ENCODE data around the gene CFAP52. TPM values are rescaled to one million over a fixed set of nuclear protein-coding genes. Genes with fewer than 3 reads are reported as not detected.

CFAP52 gene
- total and polyA plus RNA-seq, 2 experiments from 2014 or later: not detected

DNA sequence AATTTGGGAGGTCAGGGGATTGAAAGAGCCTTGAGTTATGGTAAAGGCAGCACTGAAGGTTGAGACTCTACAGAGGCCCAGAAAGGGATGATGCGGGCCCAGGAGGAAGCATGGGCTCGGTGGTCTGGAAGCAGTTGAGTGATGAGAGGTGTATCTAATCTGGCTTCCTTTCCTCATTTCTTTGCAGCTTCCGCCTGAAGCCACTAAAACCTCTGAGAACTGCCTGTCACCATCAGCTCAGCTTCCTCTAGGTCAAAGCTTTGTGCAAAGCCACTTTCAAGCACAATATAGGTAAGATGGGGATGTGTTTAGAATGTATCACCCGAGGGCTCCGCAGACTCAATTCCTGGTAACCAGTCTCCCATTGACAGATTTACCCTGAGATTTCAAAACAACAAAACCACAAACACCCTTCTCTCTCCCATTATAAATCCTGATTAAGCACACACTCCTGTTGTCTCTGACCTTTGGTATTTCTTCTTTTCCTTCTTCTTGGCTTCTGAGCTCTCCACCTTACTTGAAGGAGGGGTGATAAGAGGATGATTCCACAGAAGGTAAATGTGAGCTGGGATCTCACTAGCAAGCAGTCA, 90.1 kb downstream of the CFAP52 start (continued):
- TF ChIP-seq ZNF462 (CRISPR knock-in tag; IDR thresholded peaks at IDR 0.05) (no peak), CREB1 (CRISPR knock-in tag; IDR thresholded peaks at IDR 0.05; ENCODE audit: low read depth) (no peak), JUNB (IDR thresholded peaks at IDR 0.05; ENCODE audit: unreplicated experiment) (no peak), POLR2AphosphoS5 (IDR thresholded peaks at IDR 0.05; ENCODE audit: low read depth) (no peak)
- TF ChIP-seq, protein P1, sequence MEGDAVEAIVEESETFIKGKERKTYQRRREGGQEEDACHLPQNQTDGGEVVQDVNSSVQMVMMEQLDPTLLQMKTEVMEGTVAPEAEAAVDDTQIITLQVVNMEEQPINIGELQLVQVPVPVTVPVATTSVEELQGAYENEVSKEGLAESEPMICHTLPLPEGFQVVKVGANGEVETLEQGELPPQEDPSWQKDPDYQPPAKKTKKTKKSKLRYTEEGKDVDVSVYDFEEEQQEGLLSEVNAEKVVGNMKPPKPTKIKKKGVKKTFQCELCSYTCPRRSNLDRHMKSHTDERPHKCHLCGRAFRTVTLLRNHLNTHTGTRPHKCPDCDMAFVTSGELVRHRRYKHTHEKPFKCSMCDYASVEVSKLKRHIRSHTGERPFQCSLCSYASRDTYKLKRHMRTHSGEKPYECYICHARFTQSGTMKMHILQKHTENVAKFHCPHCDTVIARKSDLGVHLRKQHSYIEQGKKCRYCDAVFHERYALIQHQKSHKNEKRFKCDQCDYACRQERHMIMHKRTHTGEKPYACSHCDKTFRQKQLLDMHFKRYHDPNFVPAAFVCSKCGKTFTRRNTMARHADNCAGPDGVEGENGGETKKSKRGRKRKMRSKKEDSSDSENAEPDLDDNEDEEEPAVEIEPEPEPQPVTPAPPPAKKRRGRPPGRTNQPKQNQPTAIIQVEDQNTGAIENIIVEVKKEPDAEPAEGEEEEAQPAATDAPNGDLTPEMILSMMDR (conservative IDR thresholded peaks at IDR 0.05; ENCODE audit: low read depth in 2 of 2): no peak

DNA sequence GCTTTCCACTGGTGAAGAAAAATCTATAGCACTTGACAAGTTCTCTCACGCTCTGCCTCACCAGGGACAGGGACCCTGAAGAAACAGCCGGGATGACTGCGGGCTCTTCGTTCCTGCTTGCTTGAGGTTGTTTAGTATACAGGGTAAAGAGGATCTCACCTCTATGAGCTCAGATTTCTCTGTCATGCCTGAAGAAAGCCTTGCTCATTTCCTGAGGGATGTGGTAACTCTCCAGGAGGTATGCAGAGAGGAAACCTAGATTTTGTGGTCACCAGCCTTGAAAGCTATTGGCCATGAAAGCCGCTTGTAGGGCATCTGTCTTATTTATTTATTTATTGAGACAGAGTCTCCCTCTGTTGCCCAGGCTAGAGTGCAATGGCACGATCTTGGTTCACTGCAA, 92.1 kb downstream of the CFAP52 start:
- H2AFZ ChIP-seq: no peak overlapping the region
- DNase-seq (ENCODE audit: low spot score) (no peak), ATAC-seq (no peak)
- no peaks in the 10 kb centered on the region; the same call in 1 of the 2 replicates for H4K20me1 ChIP-seq (replicated peaks; ENCODE audit: insufficient read depth)
- 0 out of 2 replicates have a peak, but pooled peaks cover 6% of the 10 kb centered on the region for H3K4me1 ChIP-seq (ENCODE audit: insufficient read depth)
- no peaks in the 10 kb centered on the region; the same call in 1 of the 2 replicates for H3K36me3 ChIP-seq (ENCODE audit: insufficient read depth)
- no peak overlapping the region for H3K27ac ChIP-seq (ENCODE audit: low read depth)
- no peak overlapping the region for H3K4me3 Mint-ChIP-seq
- H3K79me2 ChIP-seq (replicated peaks; ENCODE audit: insufficient read depth): no peaks in the 10 kb centered on the region; the same call in 1 of the 2 replicates
- H3K4me2 ChIP-seq: no peak overlapping the region
- H3K27me3 ChIP-seq (ENCODE audit: insufficient read depth): no peaks in the 10 kb centered on the region
- H3K36me3 Mint-ChIP-seq (ENCODE audit: low read depth): peaks cover 25% of the 10 kb centered on the region
- no peak overlapping the region for H3K4me3 ChIP-seq
- H3F3A ChIP-seq (replicated peaks; ENCODE audit: low read depth): no peaks in the 10 kb centered on the region
- H3K4me1 Mint-ChIP-seq: peaks cover 29% of the 10 kb centered on the region
- H3K9me2 ChIP-seq (ENCODE audit: insufficient read depth): no peaks in the 10 kb centered on the region
- H3K9me3 Mint-ChIP-seq: peaks cover 6% of the 10 kb centered on the region; the same call in 2 of the 3 replicates
- peaks cover 2% of the 10 kb centered on the region for H3K27me3 Mint-ChIP-seq (ENCODE audit: insufficient read depth, low read depth, poor library complexity)
- no peak overlapping the region for H3K27ac Mint-ChIP-seq
- TF ChIP-seq ZNF331 (CRISPR knock-in tag; IDR thresholded peaks at IDR 0.05; ENCODE audit: low read depth) (no peak), NANOG (IDR thresholded peaks at IDR 0.05; ENCODE audit: borderline replicate concordance) (no peak), ZNF114 (CRISPR knock-in tag; IDR thresholded peaks at IDR 0.05) (no peak), CREB1 (CRISPR knock-in tag; IDR thresholded peaks at IDR 0.05; ENCODE audit: low read depth) (no peak)
